GM18951 (cell line): ENCODE data around the gene ALPG.
"Not testable (repeated sequence)": the region's sequence is repeated elsewhere in the genome, so short reads cannot be mapped to it uniquely, and the experiment has no call there.

Experiments used
- POLR2A ChIP-seq: IDR thresholded peaks from 4 replicates; pipeline ENCODE4 v1.6.1; 2011; ENCODE audit warnings: mild to moderate bottlenecking; ENCODE audit not compliant: insufficient read length, insufficient read depth; ENCODE audit errors: extremely low read depth
- in situ Hi-C: fragments of 300-500 bp; cut with MboI; formaldehyde crosslinking; loops from one replicate; pipeline ENCODE4 v1.12.0; 2022; ENCODE audit warnings: low sequenced_read_pairs, mixed read lengths, inconsistent platforms; ENCODE audit not compliant: unreplicated experiment

ALPG gene

DNA sequence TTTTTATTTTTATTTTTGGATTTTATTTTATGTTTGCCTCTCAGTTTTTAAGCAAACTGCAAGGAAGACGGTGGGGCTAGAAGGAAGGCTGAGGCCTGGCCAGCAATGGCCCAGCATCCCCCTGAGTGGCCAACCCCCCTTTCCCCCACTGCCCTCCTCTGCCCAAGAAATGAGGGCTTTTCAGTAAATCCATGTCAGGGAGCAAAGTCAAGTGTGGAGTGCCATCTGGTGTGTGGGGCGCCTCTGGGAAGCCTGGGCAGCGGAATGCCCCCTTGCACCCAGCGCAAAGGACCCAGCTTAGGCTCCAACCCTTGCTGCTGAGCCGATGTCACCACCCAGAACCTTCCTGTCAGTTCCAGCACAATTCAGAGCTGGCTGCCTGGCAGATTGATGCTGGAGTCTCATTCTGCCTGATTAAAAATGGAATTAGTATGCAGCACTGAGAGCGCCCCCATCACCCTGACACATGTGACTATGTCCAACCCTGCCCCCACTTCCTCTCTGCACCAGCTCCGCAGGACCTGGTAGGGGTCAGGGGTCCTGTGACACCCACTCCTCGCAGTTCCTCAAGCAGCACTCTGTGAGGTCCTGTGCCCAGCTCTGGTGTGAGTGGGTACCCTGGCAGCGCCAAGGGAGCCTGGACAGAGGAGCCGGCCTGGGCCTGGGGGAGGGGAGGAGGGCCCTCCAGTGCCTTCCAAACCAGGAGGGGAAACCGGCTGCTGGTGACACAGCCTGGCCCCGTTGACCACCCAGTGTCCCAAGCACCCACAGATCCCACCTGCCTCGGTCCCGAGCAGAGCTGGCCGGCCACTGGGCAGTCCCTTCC is 37.3 kb upstream of the ALPG start:
- no peak for TF ChIP-seq POLR2A
- in situ Hi-C loops = no loop called here

DNA sequence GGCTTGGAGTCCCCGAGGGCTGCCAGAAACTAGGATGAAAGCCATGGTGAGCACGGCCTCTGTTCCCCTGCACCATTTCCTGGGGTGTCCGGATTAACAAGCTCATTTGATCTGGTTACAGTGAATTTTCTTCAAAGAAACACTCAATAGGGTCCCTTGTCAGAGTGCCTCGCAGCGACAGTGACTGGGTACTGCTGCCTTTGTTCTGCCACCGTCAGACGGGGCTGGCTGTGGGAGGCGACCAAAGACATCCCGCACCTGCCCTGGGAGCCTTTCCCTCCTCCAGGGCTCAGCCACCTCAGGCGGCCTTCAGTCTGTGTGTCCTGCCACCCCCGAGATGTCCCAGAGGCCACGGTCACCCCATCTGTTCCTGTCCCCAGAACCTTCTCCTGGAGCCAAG is 36.6 kb upstream of the ALPG start:
- in situ Hi-C loops = not testable (repeated sequence)

DNA sequence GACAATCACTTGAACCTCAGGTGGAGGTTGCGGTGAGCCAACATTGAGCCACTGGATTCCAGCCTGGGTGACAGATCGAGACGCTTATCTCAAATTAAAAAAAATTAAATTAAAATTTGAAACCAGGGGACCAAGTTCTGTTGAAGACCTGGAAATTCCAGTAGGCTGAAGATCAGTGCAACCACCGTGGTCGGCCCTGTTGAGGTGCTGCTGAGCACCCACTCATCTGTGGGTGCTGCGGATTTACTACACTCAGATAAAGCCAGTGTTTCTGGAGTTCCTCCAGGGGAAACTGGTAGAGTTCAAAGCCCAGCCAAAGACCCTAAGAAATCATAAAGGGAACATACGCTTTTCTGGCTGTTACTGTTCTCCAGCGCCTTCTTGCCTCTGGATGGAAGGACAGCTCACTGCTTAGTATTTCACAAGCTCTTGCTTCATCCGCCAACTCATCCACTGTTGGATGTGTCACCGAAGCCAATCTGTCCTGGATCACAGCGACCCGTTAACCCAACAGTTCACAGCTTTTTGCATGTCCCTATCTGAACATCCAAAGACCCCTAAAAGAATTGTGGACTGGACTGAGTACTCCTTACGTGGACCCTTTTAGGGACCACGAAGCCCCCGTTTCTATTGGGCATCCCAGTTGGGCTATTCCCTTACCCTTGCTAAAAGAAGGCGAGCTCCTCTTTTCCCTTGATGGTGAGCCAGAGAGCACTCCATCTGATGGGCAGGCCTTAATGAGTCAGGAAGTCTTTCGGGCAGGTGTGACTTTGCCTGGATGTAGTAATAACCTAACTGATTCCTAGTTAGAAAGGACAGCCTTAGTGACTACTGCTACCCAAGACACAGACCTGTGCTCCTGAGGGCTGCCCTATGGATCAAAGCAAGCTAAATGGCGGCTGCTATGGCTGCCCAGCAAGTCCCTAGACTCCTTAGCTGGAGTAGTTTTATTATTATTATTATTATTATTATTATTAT is 34.1 kb upstream of the ALPG start:
- in situ Hi-C loops = no loop called here

DNA sequence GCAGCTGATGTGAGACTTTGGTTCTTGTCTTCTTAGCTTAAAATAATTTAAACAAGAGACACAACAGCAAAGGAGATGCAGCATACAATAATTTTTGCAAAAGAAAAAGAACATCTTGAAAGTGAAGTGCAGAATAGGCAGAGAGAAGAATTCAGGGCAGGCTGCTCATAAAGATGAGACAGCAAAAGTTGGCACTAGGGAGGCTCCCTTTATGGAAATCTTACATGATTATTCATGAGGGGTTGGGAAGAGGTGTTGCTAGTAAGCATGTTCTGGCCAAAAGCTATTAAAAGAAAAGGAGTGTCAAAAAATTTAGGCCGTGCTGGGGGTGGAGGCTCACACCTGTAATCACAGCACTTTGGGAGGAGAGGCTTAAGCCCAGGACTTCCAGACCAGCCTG is 32.3 kb upstream of the ALPG start:
- in situ Hi-C loops = no loop called here
- no peak for TF ChIP-seq POLR2A

More for the DNA sequence above, 34.1 kb upstream of the ALPG start:
- TF ChIP-seq POLR2A = no peak

DNA sequence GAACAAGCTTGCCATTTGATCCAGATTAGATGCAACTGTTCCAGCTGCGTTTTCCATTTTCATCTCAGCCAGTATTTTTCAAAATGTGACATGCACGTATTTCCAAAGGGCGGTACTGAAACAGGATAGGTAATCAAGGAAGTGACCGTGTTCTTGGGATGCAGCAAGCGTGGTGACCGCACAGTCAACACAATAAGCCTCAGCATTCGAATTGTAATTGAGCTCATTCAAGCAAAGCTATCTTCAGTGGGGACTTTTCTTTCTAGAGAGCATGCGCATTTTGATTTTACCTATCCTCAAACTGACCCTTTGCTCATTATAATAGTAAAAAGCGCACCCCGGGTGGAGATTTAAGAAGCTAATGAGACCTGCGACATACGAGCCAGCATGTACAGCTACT is 31.5 kb upstream of the ALPG start:
- in situ Hi-C loops = no loop called here
- TF ChIP-seq POLR2A = no peak

DNA sequence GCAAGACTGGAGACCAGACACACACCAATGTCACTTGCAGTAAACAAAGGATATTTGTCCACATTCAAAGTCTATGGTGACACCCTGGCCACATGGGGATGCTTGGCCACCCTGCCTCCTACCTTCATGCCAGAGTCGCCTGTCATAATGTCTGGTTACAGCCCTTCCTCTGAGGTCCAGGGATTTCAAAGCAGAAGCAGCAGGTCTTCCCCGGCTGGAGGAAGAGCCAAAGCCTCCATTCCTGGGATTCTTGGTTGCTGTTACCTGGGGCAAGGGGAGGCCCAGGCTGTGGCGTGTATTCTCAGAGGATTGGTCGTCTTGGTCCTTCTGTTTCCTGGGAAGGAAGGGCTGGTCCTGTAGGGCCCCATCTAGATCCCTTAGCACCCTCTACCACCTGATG is 30.4 kb upstream of the ALPG start:
- in situ Hi-C loops = no loop called here

DNA sequence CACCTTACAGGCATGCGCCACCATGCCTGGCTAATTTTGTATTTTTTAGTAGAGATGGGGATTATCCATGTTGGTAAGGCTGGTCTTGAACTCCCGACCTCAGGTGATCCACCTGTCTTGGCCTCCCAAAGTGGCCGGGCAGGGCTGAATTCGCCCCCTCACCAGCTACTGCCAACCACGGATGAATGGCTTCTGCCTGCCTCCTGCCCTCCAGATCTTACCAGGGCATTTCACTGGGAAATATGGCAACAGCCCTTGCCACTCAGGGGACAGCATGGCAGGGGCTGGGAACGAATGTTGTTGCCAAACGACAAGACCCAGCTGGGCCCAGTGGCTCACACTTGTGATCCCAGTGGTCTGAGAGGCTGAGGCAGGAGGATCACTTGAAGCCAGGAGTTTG is 29.9 kb upstream of the ALPG start:
- TF ChIP-seq POLR2A = no peak
- in situ Hi-C loops = no loop called here

More for the DNA sequence above, 30.4 kb upstream of the ALPG start:
- no peak for TF ChIP-seq POLR2A

DNA sequence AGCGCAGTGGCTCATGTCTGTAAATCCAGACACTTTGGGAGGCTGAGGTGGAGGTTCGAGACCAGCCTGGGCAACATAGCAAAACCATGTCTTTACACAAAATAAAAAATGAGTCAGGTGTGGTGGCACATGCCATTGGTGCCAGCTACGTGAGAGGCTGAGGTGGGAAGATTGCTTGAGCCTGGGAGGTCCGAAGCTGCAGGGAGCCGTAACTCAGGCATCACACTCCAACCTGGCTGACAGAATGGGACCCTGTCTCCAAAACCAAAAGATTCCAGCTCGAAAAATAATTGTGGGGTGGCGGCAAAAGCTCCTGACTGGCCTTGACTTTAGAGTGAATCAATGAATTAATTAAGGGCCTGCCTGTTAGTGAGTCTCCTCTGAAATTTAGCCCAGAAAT is 29.3 kb upstream of the ALPG start:
- in situ Hi-C loops = no loop called here
- no peak for TF ChIP-seq POLR2A

DNA sequence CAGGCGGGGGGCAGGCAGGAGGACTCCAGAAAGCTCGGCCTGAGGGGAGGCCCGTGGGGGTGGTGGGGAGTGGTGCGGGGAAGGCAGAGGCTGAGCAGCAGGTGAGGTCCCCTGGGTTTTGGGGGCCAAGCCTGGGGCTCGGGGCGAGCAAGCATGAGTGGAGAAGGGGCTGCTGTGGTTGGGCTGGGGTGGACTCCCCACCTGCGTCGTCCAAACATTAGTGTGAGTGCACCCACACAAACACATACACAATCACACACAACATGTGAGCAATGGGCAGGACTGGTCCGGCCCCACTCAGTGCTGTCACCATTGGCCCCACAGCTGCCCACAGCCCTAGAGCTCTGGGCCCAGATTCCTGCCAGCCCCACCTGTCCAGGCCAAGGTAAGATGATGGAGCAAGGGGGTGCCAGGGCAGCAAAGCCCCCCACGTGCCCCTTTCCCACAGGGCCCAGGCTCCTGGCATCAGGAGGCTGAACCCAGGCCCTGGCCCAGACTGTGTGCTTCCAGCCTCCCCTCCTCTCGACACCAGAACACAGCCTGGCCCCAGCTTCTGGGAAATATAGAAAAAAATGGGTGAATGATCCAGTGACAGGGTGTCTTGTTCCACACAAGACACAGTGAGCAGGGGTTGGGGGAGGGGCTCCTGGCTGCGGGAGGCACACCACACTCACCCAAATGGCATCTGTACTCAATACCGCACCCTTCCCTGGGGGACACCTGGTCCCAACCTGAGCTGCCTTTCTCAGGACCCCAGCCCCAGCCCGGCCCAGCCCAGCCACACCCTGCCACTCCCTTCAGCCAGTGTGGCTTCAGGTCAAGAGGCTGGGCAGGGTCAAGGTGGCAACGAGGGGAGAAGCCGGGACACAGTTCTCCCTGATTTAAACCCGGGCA is 28.6 kb upstream of the ALPG start:
- in situ Hi-C loops = no loop called here
- TF ChIP-seq POLR2A = no peak

DNA sequence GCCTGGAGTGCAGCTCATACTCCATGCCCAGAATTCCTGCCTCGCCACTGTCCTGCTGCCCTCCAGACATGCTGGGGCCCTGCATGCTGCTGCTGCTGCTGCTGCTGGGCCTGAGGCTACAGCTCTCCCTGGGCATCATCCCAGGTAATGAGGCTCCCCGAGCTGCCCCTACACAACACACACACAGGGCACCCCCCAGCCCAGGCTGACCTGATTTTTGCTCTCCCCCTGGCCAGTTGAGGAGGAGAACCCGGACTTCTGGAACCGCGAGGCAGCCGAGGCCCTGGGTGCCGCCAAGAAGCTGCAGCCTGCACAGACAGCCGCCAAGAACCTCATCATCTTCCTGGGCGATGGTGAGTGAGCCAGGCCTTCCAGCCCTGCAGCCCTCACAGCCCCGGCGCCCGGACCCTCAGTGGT is 27.9 kb upstream of the ALPG start, which contains the start of gene ALPP:
TSS of gene ALPP (plus strand) at position 17 of the 417 bp plus-strand sequence. CDS start at position 69, 52 bp downstream.
- in situ Hi-C loops = not testable (repeated sequence)

DNA sequence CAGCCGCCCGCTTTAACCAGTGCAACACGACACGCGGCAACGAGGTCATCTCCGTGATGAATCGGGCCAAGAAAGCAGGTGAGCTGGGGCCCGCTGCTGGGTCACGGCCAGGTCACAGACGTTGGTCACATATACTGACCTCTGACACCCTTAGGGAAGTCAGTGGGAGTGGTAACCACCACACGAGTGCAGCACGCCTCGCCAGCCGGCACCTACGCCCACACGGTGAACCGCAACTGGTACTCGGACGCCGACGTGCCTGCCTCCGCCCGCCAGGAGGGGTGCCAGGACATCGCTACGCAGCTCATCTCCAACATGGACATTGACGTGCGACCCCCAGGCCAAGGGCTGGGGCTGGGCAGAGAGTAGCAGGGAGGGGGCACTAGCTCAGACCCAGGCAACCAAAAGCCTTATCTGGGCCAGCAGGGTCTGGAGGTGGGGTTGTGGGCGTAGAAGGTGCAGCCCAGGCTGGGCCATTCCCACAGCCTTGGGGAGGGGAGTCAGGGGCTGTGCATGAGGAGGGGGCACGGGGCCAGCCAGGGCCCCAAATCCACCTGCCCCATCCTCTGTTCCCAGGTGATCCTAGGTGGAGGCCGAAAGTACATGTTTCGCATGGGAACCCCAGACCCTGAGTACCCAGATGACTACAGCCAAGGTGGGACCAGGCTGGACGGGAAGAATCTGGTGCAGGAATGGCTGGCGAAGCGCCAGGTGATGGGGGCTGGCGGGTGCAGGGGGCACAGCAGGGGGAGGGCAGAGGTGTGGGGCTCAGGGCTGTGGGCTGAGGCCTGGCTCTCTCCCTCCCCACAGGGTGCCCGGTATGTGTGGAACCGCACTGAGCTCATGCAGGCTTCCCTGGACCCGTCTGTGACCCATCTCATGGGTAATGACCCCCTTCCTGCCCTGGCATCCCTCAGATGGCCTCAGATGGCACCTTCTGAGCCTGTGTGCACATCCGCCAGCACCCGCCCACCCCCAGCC is 26.7 kb upstream of the ALPG start:
- in situ Hi-C loops = not testable (repeated sequence)

DNA sequence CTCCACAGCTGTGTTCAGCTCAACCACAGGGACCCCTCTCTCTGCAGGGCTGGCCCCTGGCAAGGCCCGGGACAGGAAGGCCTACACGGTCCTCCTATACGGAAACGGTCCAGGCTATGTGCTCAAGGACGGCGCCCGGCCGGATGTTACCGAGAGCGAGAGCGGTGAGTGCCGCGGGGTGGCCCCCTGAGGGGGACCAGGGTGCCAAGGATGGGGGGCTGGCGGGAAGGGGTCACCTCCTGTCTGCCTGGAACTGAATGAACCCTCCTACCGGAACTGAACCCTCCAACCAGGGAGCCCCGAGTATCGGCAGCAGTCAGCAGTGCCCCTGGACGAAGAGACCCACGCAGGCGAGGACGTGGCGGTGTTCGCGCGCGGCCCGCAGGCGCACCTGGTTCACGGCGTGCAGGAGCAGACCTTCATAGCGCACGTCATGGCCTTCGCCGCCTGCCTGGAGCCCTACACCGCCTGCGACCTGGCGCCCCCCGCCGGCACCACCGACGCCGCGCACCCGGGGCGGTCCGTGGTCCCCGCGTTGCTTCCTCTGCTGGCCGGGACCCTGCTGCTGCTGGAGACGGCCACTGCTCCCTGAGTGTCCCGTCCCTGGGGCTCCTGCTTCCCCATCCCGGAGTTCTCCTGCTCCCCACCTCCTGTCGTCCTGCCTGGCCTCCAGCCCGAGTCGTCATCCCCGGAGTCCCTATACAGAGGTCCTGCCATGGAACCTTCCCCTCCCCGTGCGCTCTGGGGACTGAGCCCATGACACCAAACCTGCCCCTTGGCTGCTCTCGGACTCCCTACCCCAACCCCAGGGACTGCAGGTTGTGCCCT is 25.2 kb upstream of the ALPG start:
- in situ Hi-C loops = not testable (repeated sequence)
